GM20000 (cell line): ENCODE data around the gene MRPS34.

Experiments used
- DNase-seq: peaks from one replicate; pipeline ENCODE4 v3.0.0; 2012; ENCODE audit warnings: low spot score
- TF ChIP-seq, protein P1 (sequence below): IDR thresholded peaks from 2 replicates; pipeline ENCODE4 v1.5.1; 2012; ENCODE audit warnings: mild to moderate bottlenecking, control low read depth; ENCODE audit errors: extremely low read depth, missing control alignments

MRPS34 gene

DNA sequence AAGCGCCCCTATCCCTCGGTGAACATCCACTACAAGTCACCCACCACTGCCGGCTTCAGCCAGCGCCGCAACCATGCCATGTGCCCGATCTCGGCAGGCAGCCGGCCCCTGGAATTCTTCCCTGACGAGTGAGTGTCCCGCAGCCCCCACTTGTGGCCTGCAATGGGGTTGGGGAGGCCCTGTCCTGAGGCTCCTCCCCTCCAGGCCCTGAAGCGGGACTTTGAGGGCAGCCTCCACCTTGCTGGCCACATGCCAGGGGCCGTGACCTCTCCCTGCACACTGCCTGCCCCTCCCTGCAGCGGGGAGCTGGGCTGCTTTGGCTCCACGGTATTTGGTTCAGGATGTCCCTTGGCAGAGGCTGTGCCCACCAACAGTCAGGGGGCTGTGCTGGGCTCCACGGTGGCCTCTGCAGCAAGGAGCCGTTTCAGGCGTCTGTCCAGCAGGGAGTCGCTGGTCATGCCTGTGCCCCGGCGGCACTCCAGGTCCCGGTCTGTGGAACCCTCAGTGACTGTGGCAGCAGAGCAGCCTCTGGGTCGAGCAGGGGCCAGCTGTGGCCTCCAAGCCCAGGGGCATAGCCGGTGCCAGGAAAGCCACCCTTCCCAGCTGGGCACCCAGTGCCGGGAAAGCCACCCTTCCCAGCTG is 9.9 kb downstream of the MRPS34 start:
- TF ChIP-seq, protein P1, sequence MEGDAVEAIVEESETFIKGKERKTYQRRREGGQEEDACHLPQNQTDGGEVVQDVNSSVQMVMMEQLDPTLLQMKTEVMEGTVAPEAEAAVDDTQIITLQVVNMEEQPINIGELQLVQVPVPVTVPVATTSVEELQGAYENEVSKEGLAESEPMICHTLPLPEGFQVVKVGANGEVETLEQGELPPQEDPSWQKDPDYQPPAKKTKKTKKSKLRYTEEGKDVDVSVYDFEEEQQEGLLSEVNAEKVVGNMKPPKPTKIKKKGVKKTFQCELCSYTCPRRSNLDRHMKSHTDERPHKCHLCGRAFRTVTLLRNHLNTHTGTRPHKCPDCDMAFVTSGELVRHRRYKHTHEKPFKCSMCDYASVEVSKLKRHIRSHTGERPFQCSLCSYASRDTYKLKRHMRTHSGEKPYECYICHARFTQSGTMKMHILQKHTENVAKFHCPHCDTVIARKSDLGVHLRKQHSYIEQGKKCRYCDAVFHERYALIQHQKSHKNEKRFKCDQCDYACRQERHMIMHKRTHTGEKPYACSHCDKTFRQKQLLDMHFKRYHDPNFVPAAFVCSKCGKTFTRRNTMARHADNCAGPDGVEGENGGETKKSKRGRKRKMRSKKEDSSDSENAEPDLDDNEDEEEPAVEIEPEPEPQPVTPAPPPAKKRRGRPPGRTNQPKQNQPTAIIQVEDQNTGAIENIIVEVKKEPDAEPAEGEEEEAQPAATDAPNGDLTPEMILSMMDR = no peak
- no peak for DNase-seq

DNA sequence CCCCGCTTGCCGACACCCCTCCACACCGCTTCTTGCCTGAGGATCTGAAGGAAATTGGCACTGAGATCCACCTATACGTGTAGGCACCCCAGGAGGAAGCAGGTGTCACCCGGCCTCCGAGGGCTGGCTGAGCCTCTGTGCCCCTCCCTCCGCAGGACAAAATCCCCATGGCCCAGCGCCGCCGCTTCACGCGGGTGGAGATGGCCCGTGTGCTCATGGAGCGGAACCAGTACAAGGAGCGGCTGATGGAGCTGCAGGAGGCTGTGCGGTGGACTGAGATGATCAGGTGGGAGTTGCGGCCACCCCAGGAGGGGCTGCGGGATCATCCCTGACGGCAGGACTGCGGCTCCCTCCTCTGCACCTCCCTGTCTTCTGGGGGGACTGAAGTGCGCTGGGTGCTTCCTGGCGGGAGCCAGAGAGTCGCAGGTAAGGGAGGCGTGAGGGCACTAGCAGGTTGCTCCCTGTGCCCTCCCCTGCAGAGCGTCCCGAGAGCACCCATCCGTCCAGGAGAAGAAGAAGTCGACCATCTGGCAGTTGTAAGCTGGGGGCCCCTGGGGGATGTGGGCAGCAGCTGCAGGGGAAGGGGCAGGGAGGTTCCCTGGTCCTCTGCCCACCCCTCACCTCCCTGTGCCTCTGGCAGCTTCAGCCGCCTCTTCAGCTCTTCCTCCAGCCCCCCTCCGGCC is 10.6 kb downstream of the MRPS34 start:
- DNase-seq = no peak
- TF ChIP-seq, protein P1 = no peak

DNA sequence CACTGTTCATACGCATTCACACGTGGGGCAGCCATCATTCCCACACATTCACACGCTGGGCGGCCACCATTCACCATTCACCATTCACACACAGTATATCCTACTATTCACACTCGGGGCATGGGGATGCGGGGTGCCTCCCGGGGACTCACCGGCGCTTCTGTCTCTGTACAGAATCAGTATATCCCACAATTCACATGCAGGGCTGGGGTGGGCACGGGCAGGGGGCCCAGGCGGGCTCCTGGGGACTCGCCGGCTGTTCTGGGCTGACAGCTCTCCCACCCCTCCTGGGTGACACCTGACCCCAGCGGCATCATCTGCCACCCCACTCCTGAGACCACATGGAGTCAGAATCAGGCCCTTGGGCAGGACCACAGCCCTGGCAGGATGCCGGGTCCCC is 11.2 kb downstream of the MRPS34 start:
- DNase-seq = no peak
- TF ChIP-seq, protein P1 = no peak

DNA sequence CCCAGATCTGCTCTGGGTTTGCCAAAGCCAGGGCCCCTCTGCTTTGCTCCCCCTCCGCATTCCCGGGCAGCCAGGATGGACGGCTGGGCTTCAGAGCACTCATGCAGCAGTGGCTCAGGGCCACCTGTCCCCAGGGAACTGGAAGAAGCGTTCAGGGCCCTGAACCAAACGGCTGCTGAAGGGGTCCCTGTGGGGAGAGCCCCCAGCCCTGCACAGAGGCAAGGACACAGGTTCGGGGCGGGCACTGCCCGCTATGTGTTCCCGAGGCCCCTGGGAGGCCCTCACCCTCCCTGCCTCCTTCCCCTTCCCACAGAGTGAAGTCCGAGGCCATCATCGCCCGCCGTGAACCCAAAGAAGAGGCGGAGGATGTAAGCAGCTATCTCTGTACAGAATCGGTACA is 12.0 kb downstream of the MRPS34 start:
- TF ChIP-seq, protein P1 = no peak
- no peak for DNase-seq

DNA sequence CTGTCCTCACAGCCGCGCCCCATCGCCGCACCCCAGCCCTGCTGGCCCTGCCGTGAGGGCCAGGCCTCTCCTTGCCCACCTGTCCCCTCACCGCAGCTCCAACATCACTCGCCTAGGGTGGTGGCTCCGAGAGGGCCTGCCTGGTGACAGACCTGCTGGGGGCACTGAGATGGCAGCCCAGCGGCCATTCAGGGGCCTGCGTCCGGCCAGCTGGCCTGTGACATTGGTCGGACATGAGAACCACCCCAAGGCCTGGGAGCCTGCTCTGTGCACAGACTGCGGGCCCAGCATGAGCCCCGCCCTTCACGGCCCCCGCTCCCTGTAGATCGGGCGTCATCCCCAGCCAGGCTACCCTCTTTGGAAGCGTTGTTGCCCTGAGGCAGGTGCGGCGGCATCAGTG is 13.4 kb downstream of the MRPS34 start:
- DNase-seq = no peak

DNA sequence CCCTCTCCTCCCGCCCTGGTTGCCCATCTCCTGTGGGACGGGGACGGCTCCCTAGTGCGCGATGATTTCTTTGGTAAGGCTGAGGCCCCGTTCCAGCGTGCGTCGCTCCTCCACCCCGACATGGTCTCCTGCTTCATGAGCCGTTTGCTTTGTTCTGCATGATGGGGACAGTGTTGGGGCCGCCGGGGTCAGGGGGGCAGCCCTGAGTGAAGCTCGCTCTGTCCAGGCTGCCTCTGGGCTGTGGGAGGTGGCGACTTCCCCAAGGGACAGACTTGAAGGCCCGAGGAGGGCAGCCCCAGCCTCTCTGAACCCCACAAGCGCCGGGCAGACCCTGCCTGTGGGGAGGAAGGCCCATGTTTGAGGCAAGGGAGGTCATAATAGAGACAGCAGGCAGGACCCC is 14.0 kb downstream of the MRPS34 start:
- TF ChIP-seq, protein P1 = no peak
- no peak for DNase-seq

More for the DNA sequence above, 13.4 kb downstream of the MRPS34 start:
- TF ChIP-seq, protein P1 = no peak

DNA sequence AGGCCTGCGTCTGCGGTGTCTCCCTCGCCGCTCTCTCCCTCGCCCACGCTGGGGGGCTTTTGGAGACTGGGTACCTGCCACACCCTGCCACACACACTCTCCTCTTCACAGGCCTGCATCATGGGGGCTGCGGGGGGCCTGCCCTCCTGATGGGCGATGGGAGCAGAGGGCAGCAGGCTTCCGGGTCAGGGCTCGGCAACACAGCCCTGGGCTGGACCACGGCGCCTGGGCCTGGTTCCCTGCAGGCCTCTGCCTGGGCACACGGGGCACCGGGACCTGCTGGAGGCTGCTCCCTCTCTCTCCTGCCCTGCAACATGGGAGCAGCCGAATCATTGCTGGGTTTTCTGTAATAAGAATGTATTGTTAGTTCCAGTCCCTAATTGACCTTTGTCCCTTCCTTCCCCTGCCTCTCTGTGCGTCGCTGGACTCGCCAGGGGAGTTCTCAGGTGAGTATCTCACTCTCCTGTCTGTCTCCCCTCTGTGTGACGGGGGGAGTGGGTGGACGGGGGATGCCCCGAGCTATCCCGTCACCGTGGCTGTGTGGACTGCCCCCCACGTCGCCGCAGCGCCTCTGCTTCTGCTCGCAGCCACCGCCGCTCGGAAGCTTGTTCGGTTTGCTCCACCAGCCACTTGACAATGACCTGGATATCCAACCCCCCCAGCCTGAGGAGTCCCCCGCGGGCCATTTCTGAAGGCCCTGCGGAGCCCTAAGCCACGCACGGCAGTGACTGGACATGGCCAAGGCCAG is 15.0 kb downstream of the MRPS34 start:
- TF ChIP-seq, protein P1 = no peak
- no peak for DNase-seq
